ENCODE measurements around the gene MRPS9.

DNA sequence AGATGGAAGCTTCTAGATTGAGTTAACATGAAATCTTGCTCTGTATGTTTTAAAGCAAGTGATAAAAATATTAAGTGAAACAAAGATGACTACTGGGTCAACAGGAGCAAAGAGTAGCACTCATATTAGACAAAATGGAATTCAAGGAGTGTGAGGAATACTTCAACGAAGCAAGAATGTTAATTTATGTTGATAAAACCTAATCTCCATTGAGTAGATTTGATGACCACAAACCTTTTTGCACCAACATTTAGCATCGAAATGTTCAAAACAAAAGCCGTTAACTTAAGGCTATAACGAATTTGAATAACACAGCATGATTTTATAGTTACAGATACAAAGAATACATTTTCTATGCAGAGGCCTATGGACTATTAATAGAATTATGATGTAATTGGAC lies 35.7 kb downstream of the MRPS9 start:
- TF ChIP-seq, protein P1, sequence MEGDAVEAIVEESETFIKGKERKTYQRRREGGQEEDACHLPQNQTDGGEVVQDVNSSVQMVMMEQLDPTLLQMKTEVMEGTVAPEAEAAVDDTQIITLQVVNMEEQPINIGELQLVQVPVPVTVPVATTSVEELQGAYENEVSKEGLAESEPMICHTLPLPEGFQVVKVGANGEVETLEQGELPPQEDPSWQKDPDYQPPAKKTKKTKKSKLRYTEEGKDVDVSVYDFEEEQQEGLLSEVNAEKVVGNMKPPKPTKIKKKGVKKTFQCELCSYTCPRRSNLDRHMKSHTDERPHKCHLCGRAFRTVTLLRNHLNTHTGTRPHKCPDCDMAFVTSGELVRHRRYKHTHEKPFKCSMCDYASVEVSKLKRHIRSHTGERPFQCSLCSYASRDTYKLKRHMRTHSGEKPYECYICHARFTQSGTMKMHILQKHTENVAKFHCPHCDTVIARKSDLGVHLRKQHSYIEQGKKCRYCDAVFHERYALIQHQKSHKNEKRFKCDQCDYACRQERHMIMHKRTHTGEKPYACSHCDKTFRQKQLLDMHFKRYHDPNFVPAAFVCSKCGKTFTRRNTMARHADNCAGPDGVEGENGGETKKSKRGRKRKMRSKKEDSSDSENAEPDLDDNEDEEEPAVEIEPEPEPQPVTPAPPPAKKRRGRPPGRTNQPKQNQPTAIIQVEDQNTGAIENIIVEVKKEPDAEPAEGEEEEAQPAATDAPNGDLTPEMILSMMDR (IDR thresholded peaks at IDR 0.05), result no peak
- TF ChIP-seq POLR2A (IDR thresholded peaks at IDR 0.05), result no peak

All from testis (tissue), 2 donors.